KG1 (cell line): ENCODE data around the gene DEFB132.
A peak's percentile ranks its signal among the peaks of the same experiment; 100 is the strongest.

Experiments
- DNase-seq: peaks from one replicate; lab custom pipeline; 2025; lab: John Stamatoyannopoulos, UW

DEFB132 gene

DNA sequence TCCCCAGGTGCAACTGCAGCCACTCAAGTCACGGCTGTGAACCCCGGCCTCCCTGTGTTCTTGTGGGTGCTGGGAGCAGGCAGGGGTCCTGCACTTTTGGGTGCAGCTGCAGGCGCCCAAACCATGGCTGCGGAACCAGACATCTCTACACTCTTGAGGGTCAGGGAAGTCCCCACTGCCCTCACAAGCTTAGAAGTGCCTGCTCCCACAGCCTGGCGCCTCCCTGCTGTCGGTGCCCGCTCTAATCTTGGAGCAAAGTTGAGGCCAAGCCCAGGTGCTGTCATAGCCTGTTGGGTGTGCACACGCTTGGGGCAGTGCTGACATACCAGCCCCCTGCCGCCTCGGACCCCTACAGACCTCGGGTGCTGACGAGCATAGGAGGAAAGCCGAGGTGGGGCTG is 6.2 kb downstream of the DEFB132 start:
- no peak for DNase-seq

DNA sequence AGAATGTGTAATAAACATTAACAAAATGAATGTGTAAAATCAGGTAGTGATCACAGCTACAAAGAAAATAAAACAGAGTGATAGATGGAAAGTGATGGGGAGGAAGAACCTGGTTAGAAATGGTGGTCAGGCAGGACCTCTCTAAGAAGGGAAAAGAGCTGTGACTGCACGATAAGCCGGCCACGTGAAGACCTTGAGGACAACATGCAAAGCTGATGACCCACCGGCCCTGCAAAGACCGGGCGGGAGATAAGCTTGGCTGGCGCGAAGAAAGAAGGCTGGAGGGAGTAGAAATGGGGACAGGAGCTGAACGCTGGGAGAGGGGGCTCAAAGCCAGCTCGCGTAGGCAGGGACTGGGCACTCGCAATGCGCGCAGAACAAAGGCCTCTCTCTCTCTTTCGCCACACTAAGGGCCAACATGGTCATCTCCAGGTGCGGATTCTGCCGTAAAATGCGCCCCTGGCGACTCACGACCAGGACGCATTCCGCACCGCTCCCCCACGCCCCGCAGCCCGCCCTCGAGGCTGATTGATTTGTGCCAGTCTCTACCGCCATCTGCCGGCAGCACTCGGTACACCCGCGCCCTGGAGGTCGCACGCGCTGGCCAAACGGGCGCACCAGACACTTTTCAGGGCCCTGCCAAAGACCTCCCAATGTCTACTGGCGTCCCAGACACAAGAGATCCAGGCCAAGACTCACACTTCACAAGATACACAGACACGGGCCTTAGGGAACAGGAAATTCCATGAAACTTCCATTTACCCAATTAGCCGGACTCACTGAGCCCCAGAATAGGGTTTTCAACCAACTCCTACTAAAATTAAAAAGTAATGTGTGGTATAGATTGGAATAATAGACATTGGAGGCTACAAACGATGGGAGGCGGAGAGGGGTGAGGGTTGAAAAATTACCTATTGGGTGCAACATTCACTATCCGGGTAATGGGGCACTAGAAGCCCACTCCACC is 9.4 kb downstream of the DEFB132 start:
- DNase-seq = peak; percentile 79

DNA sequence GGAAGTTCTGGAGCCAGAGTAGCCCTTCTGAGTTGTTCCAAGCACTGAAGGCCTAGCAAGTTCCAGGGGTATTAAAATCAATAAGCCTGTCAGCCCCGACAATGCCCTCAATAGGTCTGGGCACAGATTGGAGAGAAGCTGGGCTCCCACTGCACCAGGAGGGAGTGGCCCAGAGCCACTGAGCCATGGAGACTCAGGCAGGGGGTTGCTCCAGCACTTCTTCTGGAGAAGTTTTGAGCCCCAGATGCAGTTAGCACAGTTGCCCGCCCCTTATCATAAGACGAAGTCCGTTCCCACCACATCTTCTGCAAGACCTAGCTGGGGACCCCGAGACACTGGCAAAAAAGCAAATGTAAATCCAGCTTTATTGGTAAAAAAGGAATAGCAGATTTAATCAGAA is 13.0 kb downstream of the DEFB132 start:
- no peak for DNase-seq

DNA sequence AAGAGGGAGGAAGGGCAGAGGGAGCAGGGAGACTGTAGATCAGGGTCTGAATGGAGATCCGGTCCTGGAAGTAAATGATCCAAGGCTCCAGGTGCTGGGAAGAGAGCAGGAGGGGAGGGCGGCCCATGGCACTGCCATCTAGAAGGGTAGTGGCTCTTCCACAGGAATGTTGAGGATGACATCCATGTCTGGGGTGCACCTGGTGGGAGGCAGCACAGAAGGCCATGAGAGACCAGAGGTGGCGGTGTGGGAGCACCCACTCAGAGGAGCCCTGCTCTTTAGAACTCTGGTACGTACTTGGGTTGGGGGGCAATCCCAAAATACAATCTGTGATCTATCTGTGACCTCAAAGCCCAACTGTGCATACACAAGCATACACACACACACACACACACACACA is 13.5 kb downstream of the DEFB132 start:
- DNase-seq = no peak

DNA sequence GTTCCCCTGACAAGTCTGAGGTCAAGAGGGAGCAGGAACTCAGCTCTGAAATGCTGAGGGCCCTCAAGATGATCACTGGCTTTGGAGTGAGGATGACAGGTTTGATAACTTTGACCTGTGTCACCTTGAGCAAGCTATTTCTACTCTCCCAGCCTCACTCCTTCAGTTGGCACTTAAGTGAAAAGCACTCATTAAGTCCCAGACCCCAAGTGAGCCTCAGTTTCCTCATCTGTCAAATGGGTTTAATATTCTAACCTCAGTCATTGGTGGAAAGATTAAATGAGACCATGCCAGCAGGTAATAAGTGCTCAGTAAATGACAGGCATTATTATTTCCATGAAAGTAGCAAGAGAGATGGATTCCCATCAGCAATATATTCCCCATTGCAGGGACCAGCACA is 14.0 kb downstream of the DEFB132 start:
- DNase-seq = no peak

DNA sequence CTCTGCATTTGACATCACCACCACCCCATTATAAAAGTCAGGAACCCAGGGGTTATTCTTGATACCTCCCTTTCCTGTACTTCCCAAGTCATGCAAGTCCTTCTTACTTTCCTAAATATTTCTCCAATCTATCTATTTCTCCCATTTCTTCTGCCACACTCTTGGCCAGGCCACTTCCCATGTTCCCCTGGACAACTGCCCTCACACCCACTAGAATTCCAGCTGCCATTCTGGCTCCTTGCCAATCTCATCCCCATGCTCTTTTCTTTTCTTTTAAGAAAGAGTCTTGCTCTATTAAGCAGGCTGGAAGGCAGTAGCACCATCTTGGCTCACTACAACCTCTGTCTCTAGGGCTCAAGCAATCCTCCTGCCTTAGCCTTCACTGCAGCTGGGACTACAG is 15.2 kb downstream of the DEFB132 start:
- no peak for DNase-seq

DNA sequence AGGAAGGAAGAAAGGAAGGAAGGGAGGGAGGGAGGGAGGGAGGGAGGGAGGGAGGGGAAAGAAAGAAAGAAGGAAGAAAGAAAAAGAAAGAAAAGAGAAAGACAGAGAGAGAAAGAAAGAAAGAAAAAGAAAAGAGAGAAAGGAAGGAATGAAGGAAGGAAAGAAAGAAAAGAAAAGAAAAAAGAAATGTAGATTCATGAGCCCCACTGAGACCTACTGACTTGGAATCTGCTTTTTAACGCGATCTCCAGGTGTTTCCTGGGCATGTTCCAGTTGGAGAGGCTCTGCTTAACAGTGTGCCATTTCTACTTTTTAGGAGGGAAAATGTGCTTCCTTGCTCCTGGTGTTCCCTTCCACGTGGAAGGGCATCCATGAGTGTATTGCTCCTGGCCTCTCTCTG is 16.4 kb downstream of the DEFB132 start:
- DNase-seq = no peak

DNA sequence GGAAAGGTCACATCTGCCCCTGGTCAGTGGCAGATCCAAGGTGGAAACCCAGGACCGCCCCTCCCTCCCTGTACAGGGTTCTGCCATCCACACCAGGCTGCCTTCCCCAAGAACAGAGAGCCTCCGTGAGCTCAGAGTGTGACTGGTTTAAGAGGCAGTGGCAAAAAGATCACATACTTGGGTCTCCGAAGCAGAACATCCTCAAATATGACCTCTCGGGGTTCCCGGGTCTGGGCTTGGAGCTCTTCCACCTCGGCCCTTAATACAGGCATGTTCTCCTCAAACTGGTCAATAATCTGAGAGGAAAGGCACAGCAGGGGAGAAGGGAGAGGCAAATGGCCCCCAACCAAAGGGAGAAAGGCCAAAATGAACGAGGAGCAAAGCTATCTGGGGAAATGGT is 18.3 kb downstream of the DEFB132 start:
- no peak for DNase-seq

DNA sequence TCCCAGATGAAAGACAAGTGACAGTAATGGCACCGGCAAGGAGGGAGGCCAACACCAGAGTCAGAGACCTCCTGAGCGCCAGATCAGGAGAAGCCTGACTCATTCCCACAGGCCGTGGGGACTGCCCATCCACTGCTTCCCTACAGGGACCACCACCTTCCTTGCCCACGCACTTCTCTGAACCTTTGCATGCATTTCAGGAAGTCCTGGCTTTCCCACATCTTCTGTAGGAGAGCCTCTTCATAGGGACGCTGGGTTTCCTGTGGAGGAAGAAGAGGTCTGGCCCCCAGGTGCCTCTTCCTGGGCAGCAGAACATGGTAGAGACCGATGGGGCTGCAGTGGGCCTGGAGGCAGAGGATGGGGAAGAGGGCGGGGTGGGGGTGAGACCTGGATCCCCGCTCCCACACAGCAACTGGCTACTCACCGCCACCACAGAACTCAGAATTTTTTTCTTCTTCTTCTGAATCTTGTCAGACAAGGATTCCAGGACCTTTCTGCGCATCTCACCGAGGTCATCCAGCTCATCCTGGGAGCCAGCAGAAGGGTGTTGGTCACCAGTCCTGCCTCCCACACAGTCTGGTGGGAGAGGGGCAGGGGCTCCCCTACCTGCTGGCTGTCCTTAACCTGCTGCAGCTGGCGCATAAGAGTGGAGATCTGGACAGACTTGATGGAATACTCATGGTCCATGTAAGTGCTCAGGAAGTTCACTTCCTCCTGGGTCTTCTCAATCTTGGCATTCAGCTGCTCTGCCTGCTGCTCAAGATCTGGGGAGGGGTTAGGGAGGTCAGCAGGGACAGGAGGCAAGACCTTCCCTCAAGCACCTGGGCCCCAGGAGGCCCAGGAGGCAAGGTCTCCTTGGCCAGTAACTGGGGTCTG is 19.3 kb downstream of the DEFB132 start:
- no peak for DNase-seq

DNA sequence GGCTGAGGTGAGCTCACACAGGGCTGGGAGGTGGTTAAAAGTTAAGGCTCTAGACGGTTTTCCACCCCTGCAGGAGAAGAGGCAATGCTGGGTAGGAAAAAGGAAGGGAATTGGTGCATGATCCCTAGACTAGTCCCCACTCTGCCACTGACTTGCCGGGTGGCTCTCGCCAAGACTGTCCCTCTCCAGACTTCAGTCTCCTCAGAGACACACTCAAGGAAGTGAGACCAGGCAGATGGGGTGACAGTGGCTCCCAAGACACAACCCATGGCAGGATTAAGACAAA is 19.9 kb downstream of the DEFB132 start:
- DNase-seq = no peak

DNA sequence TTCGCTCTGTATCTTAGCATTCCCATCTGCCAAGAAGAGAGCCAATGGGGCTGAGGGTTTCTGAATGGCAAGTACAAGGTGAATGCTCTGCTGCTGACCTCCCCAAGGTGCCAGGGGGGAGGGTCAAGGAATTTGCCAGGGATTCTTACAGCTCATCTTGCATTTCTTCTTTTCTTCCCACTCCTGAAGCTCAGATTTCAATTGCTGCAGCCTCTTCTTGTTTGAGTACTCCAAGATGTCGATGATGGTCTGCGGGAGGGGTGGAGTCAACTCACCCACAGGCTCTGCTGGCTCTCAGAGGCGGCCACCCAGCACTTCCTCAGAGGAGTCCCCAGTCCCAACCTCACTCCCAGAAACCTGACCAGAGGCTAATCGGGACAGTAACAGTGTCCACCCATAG is 20.7 kb downstream of the DEFB132 start:
- no peak for DNase-seq

DNA sequence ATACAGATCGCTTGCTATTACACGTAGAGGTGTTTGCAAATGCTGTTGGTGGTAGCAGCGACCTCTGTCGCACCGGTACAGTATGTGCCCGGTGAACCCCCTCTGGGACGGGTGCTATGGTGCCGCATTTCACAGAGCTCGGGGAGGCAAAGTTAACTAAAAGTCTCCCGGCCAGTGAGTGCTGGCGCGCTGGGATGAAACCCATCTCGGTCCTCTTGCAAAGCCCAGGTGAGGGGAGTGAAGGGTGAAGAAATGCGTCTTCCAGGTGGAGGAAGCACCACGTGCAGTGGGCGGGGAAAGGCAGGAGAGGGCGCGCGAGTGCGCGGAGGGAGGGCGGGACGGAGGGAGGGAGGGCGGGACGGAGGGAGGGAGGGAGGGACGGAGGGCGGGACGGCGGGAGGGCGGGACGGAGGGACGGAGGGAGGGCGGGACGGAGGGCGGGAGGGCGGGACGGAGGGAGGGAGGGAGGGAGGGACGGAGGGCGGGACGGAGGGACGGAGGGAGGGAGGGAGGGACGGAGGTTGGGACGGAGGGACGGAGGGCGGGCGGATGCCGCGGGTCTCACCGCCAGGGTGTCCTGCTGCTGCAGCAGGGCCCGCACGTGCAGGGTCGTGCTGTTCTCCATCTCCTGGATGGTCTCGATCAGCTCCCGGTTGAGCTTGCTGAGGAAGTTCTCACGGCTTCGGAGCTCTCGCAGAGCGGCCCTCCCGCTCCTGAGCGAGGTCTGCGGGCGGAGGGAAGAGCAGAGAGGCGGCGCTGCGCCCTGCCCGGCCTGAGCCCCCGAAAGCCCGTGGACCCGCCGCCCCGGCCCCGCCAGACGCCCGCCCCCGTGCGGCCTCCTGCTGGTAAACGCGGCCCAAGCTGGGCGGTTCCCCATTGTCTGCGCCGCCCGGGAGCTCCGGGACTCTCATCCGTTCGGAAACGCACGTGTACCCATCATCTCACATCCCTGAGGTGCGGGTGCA is 21.4 kb downstream of the DEFB132 start:
- no peak for DNase-seq

DNA sequence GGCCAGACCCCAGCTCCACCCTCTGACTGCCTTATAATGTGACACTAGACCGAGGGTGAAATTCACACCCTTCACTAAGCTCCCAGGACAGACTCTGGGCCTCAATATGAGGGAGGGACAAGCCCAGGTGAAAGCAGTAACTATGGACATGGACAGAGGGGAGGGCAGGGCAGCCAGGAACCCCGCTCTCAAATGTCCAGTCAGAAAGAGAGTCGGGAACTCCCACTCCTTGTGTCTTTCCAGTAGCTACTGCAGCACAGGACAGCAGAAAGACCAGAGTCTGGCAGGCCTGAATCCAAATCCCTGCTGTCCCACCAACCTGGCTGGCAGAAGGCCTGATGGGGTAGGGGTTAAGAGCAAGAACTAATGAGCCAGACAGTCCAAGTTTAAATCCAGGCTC is 26.6 kb downstream of the DEFB132 start:
- no peak for DNase-seq

DNA sequence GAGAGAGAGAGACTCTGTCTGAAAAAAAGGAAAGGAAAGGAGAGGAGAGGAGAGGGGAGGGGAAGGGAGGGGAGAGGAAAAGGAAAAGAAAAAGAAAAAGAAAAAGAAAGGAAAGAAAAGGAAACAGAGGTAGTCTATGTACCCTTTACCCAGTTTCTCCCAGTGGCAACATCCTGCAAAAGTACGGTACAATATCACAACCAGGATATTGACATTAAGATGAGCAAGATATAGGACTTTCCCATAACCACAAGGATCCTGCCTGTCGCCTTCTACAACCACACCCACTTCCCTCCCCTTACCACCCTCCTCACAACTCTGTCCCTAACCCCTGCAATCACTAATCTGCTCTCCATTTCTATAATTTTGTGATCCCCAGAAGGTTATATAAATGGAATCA is 29.0 kb downstream of the DEFB132 start:
- no peak for DNase-seq

DNA sequence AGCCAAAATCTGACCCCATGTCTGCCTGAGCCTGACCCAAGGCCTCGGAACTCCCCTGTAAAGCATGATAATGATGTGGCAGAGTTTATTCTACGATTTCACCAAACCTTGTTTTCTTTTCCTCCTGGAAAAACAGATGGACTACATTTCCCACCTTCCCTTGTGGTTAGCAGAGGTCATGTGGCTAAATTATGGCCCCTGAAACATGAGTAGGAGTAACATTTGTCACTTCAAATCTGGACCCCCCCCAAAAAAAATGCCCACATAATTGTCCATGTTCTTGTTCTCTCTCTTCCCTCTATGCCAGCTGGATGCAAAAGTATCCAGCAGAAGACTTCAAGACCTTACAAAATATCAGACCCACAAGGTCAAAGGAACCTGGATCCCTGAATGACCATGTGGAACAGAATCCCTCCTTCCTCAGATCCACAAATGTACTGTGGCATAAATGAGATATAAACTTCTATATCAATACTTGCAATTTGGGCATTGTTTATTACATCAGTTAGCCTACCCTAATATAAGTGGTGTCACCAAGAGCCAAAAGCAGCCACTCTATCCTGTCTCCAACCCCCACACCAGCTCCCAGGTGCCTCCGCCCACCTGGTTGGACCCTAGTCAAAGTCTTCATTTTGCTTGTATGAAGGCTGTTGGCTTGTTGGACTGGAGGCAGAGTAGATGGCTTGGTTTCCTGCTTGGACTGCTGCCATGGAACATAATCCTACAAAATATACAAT is 31.6 kb downstream of the DEFB132 start:
- DNase-seq = no peak

DNA sequence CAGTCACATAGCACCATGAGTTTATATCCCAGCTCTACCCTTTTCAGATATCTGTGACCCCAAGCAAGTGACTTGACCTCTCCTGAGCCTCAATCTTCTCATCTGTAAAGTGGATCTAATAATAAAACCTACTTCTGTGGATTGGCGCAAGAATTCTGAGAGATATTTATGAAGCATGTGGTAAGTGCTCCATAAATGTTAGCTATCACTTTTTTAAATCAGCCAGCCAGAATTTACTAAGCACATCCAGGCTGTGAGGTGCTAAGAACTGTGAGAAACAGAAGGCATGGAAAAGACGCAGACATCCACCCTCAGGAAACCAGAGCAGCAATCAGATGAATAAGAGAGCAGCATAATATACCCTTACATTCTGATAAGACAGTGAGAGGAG is 32.2 kb downstream of the DEFB132 start:
- no peak for DNase-seq

DNA sequence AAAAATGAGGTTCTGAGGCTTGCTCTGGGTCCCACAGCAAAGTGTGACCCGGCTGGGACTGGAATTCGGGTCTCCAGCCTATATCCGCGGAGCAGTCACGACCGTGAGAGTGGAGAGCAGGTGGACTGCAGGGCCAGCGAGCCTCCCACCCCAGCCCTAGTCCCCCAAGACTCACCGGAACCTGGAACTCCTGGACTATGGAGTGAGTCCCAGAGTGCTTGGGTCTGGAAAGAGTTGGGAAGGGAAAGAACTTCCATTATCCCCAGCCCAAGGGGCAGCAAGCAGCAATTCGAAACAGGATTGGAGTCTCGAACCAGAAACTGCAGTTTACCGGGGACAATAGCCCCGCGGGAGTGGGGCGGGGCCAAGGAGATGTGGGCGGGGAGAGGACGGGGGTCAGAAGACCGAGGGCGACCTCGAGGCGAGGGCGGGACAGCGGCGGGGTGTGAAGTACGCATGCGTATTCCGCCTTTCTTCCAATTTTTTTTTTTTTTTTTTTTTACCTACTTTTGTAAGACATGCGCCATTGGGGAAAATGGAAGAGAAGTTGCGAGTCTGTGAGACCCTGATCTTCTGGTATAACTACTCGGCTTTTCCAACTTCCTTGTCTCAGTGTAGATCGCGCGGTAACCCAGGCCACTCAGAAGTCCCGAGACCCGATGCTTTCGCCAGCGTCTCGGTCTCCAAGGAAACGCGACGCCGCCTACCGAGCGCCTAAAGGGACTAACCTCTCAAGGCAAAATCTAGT is 32.7 kb downstream of the DEFB132 start, which contains the start of gene C20orf96:
C20orf96 (minus strand) TSS at position 667 of the 748 bp plus-strand sequence; CDS start at position 527, 140 bp downstream.
- DNase-seq = peak; percentile 95

DNA sequence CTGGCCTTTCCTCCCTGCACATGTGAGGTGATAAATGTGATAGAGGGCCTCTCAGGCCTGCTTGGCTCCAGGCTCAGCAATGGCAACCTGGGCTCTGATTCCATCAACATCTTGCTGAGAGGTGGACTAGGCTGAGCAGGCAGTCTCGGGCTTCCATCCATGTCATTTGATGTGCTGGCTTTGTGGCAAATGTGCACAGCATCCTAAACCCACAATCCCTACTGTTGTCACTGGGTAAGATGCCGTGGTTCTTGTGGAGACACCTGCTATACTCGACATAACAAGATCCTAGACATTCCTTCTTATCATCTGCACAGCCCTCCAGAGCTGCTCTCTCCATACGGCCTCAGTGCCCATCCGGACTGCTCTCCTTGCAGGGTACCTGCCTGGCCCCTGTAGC is 37.1 kb downstream of the DEFB132 start:
- DNase-seq = no peak

DNA sequence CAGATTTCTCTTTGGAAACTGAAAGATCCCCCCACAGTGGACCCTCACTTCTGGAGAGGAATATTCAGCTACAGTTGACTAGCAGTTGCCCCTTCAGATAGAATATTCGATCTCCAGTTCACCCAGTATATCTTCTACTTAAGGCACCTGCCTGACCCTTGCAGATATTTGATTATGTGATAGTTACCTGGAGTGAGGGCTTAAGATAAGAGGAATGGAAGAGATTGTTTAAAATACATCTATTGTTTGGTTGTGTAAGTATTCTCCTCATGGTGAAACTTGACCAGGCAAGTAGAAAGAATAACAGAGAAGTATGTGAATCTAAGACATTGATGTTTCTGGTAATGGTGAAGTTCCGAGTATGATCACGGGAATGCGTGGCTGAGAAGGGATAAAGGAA is 38.3 kb downstream of the DEFB132 start:
- no peak for DNase-seq

DNA sequence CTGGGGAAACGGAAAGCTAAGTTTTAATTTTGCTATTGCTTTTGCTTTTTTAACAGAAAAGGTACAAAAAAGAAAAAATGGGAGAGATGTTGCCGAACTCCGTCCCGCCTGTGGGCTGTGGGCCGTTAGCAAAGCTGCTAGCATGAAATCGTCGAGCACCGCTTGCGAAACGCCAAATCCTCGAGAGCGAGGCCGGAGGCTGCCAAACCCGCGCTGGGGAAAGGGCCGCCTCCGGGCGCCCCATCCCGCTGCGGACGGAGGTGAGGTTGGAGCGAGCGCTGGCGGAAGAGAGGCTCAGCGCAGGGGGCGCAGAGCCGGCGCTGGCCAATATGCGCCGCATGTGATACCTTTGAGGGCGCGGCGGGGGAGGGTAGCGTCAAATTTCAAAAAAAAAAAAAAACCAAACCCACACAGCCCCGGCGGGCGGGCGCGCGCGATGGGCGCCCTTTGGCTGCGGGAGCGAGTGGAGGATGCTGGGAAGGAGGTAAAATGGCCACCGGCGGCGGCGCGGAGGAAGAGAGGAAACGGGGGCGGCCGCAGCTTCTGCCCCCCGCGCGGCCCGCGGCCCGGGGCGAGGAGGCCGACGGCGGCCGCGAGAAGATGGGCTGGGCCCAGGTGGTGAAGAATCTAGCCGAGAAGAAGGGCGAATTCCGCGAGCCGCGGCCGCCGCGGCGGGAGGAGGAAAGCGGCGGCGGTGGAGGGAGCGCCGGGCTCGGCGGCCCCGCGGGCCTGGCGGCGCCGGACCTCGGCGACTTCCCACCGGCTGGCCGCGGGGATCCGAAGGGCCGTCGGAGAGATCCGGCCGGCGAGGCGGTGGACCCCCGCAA is 39.8 kb downstream of the DEFB132 start, which contains the start of gene ZCCHC3:
ZCCHC3 (plus strand) TSS at position 473 of the 827 bp plus-strand sequence; CDS start at position 490, 17 bp downstream.
- peak; percentile 75 for DNase-seq
